Dedifferentiated amniotic fluid mesenchymal stem cell (primary cell): Measurements from ENCODE around the gene MTMR12.
"Not testable (repeated sequence)": the region's sequence is repeated elsewhere in the genome, so short reads cannot be mapped to it uniquely, and the experiment has no call there.

Experiments
- DNase-seq: peaks from one replicate; pipeline ENCODE4 v3.0.0-alpha.2; 2016; ENCODE audit errors: extremely low spot score

MTMR12 gene

DNA sequence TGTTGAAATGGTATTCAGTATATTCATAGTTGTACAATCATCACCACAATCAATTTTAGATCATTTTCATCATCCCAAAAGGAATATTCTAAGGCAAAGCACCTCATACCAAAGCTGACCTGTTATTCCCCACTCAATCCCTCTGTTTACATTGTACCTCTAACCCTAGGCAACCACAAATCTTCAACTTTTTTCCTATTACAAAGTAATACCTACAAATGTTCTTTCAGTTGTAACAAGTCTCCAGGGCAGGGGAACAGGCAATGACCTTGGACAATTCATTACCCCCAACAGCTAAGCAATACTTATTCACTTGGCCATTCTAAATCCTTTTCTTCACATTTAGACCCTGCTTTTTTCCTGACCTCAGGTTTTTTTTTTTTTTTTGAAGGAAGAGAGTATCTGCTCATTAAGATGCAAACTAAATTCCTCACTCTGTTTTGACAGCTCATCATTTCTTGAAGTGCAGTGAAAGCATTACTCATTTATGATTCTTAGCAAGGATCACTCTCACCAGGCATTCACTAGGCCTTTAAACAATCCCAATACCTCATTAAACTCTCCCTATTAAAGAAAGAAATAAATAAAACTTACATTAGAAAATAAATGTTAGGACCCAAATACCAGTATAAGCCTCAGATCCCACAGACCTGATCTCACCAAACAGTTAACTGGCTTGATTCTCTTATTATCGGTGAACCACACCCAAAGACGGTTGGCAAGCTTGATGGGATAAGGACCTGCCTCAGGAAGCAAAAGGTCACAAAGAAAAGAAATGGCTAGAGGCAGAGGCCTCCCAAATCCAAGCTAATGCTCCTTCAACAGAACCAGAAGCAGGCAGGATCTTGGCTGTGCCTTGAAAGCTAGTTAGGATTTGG is 15.3 kb downstream of the MTMR12 start:
- DNase-seq = no peak

DNA sequence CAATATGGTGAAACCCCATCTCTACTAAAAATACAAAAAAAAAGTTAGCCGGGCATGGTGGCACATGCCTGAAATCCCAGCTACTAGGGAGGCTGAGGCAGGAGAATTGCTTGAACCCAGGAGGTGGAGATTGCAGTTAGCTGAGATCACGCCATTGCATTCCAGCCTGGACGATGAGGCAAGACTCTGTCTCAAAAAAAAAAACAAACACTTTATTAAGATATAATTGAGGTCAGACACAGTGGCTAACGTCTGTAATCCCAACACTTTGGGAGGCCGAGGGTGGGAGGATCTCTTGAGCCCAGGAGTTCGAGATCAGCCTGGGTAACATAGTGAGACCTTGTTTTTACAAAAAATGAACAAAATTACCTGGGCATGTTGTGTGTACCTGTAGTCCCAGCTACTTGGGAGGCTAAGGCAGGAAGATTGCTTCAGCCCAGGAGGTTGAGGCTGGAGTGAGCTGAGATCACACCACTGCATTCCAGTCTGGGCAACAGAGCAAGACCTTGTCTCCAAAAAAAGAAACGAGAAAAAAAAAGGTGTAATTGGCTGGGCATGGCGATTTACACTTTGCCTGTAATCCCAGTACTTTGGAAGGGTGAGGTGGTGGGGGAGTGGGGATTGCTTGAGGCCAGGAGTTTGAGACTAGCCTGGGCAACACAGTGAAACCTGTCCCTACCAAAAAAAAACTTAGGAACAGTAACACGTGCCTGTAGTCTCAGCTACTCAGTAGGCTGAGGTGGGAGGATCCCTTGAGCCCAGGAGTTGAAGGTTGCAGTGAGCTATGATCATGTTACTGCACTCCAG is 16.6 kb downstream of the MTMR12 start:
- not testable (repeated sequence) for DNase-seq

DNA sequence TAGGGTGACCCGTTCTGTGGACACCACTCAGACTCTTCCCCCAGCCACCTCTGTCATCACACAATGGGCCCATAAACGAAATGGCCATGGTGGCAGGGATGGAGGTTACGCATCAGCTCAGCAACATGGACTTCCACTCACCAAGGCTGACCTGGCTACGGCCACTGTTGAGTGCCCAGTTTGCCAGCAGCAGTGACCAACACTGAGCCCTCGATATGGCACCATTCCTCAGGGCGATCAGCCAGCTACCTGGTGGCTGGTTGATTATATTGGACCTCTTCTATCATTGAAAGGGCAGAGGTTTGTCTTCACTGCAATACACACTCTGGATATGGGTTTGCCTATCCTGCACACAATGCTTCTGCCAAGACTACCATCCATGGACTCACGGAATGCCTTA is 21.1 kb downstream of the MTMR12 start:
- DNase-seq = no peak

DNA sequence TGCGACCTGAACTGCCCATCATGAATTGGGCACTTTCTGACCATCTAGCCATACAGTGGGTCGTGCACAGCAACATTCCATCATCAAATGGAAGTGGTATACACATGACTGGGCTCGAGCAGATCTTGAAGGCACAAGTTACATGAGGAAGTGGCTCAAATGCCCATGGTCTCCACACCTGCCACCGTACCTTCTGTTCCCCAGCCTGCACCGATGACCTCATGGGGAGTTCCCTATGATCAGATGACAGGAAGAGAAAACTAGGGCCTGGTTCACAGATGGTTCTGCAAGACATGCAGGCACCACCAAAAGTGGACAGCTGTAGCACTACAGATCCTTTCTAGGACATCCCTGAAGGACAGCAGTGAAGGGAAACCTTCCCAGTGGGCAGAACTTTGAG is 21.8 kb downstream of the MTMR12 start:
- no peak for DNase-seq

DNA sequence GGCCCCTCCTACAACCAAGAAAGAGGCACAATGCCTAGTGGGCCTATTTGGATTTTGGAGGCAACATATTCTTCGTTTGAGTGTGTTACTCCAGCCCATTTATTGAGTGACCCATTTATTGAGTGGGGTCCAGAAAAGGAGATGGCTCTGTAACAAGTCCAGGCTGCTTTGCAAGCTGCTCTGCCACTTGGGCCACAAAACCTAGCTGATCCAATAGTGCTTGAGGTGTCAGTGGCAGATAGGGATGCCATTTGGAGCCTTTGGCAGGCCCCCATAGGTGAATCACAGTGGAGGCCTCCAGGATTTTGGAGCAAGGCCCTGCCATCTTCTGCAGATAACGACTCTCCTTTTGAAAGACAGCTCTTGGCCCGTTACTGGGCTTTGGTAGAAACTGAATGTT is 22.2 kb downstream of the MTMR12 start:
- not testable (repeated sequence) for DNase-seq

DNA sequence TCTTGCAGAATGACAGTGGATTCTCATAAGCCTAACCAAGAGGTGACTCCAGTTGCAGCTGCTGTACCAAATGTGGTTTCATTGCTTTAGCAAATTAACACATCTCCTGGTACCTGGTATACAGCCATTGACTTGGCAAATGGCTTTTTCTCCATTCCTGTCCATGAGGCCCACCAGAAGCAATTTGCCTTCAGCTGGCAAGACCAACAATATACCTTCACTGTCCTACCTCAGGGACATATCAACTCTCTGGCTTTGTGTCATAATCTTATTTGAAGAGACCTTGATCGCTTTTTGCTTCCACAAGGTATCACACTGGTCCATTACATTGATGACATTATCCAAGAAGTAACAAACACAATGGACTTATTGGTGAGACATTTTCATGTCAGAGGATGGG is 22.8 kb downstream of the MTMR12 start:
- not testable (repeated sequence) for DNase-seq

DNA sequence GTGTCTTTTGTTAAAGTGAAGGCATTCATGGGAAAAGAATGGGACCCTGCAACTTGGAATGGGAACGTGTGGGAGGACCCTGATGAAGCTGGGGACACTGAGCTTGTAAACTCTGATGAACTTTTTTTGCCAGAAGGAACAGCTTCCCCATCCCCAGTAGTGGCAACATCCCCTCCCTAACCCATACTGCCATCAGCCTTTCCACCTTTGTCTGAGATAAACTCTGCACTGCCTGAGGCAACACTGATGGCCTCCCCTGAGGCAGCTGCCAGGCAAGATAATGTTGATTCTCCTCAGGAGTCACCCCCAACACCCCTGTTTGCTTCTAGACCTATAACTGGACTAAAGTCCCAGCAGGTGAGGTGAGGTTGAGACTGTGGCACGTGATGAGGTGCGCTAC is 24.6 kb downstream of the MTMR12 start:
- not testable (repeated sequence) for DNase-seq

DNA sequence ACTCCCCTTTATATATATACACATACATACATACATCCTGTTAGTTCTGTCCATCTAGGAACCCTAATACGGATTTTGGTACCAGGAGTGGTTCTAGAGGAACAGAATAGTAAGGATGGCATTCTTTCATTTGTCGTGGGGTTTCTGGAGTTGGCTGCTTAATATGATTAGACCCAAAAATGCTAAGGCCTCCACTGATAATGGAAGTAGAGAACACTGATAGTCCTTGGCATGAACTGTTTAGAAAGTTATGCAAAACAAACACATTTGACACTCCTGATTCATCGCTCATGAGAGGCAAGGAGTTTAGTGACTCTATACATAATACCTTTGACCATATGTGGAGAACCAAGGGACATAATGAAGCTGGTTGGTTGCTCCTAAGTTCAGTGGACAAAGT is 25.2 kb downstream of the MTMR12 start:
- not testable (repeated sequence) for DNase-seq

DNA sequence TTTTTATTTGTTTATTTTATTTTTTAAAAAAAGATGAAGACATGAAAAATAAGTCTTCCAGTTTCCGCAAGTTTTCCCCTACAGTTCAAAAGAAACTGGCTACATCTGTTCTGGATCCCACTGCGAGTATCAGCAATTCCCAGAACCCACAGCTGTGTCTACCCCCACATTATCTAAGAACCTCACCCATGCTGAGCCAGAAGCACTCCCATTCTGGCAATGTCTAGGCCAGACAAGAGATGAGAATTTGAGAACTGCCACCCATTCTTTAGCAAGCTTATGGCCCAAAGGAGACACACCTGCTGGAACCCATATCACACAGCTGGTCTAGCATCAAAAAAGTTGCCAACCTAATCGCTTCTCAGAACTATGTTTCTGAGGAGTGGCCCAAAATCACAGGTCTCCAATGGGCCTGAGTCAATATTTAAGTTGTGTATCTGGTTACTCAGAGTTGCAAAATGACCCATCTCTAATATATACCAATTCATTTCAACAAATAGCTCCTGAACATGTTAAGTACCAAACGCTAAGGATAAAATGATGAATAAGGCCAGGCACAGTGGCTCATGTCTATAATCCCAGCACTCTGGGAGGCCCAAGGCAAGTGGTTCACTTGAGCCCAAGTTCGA is 27.1 kb downstream of the MTMR12 start:
- no peak for DNase-seq

DNA sequence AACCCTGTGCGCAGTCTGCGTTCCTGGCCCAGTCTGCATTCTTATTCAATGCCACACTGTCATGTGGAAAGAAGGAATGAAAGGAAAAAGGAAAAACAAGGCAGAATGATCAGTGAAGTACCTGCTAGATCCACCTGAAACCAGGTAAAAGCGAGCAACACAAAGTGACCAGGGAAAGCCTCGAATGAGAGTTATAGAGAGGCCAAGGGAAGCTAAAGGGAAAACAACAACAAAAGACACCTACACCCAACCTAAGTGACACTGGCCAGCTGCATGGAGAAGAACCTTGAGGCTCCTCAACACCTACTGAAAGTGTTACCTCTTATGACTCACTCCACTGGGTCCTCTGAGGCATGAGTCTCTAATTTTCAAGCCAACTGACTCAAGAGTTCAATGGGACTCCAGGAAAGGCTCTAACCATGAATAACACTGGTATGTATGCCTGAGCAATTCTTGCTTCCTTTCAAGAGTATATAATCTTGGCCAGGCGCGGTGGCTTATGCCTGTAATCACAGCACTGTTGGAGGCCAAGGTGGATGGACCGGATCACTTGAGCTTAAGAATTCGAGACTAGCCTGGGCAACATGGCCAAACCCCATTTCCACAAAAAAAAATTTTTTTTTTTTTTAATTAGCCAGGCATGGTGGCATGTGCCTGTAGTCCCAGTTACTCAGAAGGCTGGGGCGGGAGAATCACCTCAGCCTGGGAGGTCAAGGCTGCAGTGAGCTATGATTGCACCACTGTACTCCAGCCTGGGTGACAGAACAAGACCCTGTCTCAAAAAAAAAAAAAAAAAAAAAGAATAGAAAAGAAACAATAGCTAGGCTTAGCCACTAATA is 29.0 kb downstream of the MTMR12 start:
- DNase-seq = no peak

DNA sequence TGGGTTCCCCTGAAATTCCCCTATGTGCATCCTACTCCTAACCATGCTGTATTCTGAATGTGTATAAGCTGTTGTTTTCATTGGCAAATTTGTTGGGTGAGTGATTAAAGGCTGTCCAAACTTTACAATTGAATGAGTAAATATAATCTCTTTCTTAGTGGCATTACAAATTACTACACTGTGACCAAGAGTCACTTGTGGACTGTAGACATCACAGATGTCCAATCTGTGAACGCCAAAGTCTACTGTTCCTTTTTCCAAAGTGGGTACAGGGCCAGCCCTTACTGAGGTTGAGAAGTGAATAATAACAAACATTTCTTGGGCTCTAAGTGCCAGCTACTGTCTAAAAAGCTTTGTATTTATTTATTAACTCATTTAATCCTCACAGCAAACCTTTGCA is 29.7 kb downstream of the MTMR12 start:
- no peak for DNase-seq

DNA sequence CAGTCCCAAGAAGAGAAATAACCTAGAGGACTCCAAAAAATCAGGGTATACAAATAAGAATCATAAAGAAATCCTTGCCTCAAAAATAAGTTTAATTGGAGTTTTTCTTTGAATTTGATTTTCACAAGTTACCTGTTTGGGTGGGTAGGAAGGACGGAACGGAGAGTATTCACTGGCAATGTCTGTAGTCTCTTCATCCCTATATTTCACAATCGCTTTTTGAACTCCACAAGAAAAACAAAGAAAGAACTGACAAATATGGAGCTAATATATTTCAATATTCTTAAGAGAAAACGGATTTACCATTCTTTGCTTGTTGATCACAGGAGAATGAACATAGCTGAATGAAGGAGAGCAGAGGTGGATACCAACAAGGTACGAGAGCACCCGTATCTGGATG is 30.1 kb downstream of the MTMR12 start:
- DNase-seq = no peak

DNA sequence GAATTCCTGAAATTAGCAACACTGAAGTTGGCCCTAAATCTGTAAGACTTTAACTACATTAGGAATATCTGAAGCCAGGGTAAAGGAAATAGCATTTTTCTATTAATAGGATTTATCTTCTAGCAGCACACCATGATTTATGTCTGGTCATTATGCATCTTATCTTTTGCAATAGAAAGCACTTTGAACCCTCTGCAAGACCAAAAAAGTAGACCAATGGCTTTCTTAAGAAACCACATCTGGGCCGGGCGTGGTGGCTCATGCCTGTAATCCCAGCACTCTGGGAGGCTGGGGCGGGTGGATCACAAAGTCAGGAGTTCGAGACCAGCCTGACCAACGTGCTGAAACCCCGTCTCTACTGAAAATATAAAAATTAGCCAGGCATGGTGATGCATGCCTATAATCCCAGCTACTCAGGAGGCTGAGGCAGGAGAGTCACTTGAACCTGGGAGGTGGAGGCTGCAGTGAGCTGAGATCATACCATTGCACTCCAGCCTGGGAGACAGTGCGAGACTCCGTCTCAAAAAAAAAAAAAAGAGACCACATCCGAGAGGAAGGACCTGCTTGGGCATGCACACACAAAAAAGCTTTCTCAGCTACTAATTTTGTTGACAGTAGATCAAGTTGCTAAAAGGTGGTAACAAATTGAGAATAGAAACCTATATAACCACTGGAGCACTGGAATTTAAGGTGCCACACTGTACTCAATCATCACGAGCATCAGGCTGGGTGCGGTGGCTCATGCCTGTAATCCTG is 31.2 kb downstream of the MTMR12 start:
- DNase-seq = not testable (repeated sequence)

DNA sequence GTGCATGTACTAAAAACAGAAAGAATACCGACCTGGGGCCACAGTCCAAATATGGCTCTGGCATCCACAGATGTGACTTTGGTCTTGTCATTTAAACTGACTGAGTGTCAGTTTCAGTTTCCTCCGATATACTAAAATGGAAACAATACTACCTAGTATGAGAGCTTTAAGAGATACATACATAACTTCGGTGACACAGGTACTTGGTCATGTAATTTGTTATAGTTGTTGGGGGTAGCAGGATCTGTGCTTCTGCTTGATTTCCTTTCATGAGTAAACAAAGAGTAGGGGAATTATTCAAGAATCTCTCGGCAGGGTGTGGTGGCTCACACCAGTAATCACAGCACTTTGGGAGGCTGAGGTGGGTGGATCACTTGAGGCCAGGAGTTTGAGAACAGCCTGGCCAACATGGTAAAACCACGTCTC is 32.1 kb downstream of the MTMR12 start:
- no peak for DNase-seq

DNA sequence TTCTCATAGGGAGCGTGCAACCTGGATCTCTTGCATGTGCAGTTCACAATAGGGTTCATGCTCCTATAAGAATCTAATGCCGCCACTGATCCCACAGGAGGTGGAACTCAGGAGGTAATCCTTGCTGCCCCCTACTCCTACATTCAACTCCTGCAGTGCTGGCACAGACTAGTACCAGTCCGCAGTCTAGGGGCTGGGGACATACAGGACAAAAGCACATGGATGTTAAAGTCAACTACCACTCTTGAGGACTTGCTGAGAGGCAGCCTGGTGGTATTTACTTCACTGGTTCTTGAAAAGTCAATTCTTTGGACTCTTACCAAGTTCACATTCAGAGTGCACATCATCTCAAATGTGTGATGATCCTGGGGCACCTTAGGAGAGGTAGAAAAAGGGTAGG is 33.0 kb downstream of the MTMR12 start:
- no peak for DNase-seq

DNA sequence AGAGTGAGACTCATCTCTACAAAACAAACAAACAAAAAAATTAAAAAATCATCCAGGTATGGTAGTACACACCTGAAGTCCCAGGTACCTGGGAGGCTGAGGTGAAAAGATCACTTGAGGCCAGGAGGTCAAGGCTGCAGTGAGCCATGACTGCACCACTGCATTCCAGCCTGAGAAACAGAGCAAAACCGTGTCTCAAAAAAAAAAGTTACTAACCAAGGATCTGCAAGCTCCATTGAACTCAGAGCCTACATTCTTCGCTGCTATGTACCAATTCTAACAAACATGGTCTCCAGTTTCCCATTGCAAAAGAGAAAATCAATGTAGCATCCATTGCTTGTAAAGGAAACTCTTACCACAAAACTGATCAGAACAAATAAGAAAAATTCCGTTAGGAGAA is 33.5 kb downstream of the MTMR12 start:
- no peak for DNase-seq

DNA sequence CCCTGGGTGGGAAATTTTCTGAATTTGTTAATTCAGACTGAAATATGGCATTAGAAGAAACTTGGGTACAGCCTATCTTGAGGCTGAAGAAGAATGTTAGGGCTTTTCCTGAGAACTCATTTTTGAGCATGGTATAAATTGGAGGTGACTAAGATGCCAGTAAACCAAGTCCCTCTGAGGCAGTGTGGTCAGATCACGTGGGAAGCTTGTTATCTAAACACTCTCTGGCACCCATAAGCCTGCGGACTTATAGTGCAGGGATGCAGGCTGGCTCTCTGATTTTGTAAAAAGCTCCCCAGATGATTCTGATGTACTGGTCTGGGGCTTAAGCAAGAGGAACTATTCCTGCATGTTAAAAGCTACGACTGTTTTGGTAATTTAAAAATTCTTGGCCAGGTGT is 34.3 kb downstream of the MTMR12 start:
- no peak for DNase-seq

DNA sequence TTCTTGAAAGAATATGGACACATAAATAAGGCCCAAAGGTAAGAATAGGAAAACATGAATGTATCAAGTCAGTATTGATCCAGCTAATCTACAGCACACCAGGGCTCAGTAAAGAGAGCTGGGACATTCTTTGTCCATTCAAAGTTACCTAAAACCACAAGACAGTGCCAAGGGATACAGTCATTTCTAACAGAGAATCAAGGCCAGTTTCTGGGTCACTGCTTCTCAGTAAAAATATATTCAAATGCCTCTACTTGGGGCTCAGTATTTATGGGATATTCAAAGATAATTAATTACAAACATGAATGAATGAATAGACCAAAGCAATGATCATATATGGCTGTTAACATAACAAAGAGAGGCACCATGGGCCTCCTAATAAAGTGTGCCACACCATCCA is 34.9 kb downstream of the MTMR12 start:
- no peak for DNase-seq

DNA sequence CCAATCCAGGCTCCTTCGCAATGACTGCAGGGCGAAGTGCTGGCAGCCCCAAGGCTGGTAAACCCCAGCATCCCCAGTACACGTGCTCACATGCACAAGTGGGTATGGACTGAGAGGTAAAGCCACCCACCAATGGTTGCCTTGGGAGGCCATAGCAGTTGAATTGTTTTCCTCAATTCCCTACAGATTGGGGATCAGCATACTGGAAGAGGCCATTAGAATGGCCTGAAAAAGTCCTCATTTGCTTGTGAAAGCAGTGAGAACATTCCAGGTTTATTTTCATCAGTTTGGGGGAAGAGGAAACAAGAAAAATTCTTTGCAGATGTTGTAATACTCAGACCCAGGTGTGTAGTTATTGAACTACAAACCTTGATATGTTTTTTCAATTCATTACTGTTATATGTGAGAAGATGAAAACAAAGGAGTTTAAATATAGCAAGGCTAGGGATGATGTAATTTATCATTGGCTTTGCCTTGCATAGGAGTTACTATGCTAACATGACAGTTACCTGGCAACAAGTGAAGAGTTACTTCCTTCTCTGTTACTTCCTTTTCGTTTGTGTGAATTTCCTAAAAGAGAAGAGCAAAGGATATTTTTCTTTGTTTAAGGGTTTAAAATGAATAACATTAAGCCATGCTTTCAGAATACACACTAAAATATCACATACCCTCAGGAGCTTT is 36.4 kb downstream of the MTMR12 start:
- DNase-seq = no peak

DNA sequence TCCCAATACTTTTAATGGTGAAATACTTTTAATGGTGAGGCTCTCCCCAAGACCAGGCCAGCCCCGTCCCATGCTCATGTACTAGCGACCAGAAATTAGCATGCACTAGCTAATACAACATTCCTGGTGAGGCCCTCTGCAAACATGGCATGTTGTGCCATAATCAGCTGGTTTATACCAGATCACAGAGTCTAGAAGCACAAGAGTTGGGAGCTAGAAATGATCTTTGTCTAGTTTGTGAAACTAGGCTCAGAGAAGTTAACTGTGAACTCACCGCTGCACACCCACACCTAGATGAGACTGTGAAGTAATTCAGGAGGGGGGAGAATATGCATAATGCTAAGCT is 37.4 kb downstream of the MTMR12 start:
- no peak for DNase-seq
